Small intestine (tissue), 7 donors: ENCODE measurements around the gene CNNM1. TPM values are rescaled to one million over a fixed set of nuclear protein-coding genes. Genes with fewer than 3 reads are reported as not detected.
A peak's percentile ranks its signal among the peaks of the same experiment; 100 is the strongest.

ENCODE experiments used
- DNase-seq, 2 donors: peaks; one replicate each; pipeline versions ENCODE4 v3.0.0 to v3.0.0-alpha.2; 2013
- FAIRE-seq: peaks from 2 replicates; lab custom pipeline; 2012; peaks lifted over from hg19 to GRCh38; lab: Jason Lieb, UNC
- H3K27ac ChIP-seq, 3 donors: one replicate each; pipeline ENCODE4 v1.5.1; 2013; ENCODE audit warnings: low read length in 2 of 3, mild to moderate bottlenecking in 2 of 3, control low read depth in 1 of 3, inconsistent platforms in 1 of 3, low read depth in 1 of 3, moderate library complexity in 1 of 3
- H3K27me3 ChIP-seq, 3 donors: one replicate each; pipeline ENCODE4 v1.6.1; 2013; ENCODE audit warnings: low read length in 3 of 3, inconsistent platforms in 1 of 3; ENCODE audit not compliant: control insufficient read depth in 3 of 3, insufficient read depth in 3 of 3
- H3K36me3 ChIP-seq, 3 donors: one replicate each; pipeline ENCODE4 v1.6.1; 2013; ENCODE audit warnings: low read length in 3 of 3, inconsistent platforms in 1 of 3, low read depth in 1 of 3, mild to moderate bottlenecking in 1 of 3, moderate library complexity in 1 of 3; ENCODE audit not compliant: control insufficient read depth in 3 of 3, insufficient read depth in 2 of 3
- H3K4me1 ChIP-seq, 3 donors: one replicate each; pipeline ENCODE4 v1.6.1; 2013; ENCODE audit warnings: low read length in 2 of 3, inconsistent platforms in 1 of 3, low read depth in 1 of 3, mild to moderate bottlenecking in 1 of 3, moderate library complexity in 1 of 3; ENCODE audit not compliant: control insufficient read depth in 3 of 3, insufficient read depth in 2 of 3
- H3K4me3 ChIP-seq, 3 donors: one replicate each; pipeline ENCODE4 v1.5.1; 2013; ENCODE audit warnings: low read length in 3 of 3, control low read depth in 1 of 3, inconsistent platforms in 1 of 3, low read depth in 1 of 3, mild to moderate bottlenecking in 1 of 3, moderate library complexity in 1 of 3
- H3K9me3 ChIP-seq, 2 donors: one replicate each; pipeline ENCODE4 v1.6.1; 2013; ENCODE audit warnings: low read depth in 1 of 2, low read length in 1 of 2; ENCODE audit not compliant: control insufficient read depth in 2 of 2, insufficient read depth in 1 of 2
- WGBS, 3 donors: extraction: QIAGEN DNeasy Blood & Tissue Kit; methylation state at CpG; one replicate each; pipeline ENCODE4 v1.1.7; 2013; 5-methylcytosine and 5-hydroxymethylcytosine counted together
- polyA plus RNA-seq, 4 donors: library from polyadenylated mRNA; stranded (reverse) in 3 of 4; unstranded in 1 of 4; fragments of 200-250 nt in 3 of 4; fragments of 120-200 nt in 1 of 4; gene quantifications; one replicate each; pipeline versions ENCODE4 v1.2.1 to v1.2.3, GENCODE V29; 2013
- donor health status: healthy with polysubstance abuse.
- donor health status: control.
- donor health status: control.
- donor health status: Bipolar disorder and iron deficiency.
- donor health status: healthy.

CNNM1 gene
- polyA plus RNA-seq, 4 donors: 0.63 to 0.64 TPM; not detected in 2

- WGBS, 3 donors: 41 to 60% (median 59%) methylated on average over 2 of the region's 2 CpGs
- no peaks in the 10 kb centered on the region for H3K9me3 ChIP-seq
- no peak overlapping the region for H3K27ac ChIP-seq
- H3K4me1 ChIP-seq: no peaks in the 10 kb centered on the region
- DNase-seq (peak in 1 of 2 donors; percentile 11), FAIRE-seq (no peak)
- H3K27me3 ChIP-seq: no peaks in the 10 kb centered on the region
- peaks cover 20 to 32% (median 23%) of the 10 kb centered on the region in 3 donors for H3K36me3 ChIP-seq
- no peak overlapping the region for H3K4me3 ChIP-seq
These were observed 66.7 kb downstream of the CNNM1 start for GRCh38 chr10:99395750-99396445.

- Histone ChIP-seq H3K27me3 (no peaks in the 10 kb centered on the region), H3K4me1 (no peaks in the 10 kb centered on the region), H3K9me3 (no peaks in the 10 kb centered on the region), H3K27ac (no peak overlapping the region), H3K36me3 (peaks cover 20 to 36% (median 23%) of the 10 kb centered on the region in 3 donors), H3K4me3 (no peak overlapping the region)
- FAIRE-seq: no peak
- peak in 1 of 2 donors; percentile 36 for DNase-seq
- WGBS, 3 donors: 69 to 74% (median 70%) methylated on average over 3 of the region's 3 CpGs
These were observed 67.3 kb downstream of the CNNM1 start for GRCh38 chr10:99396471-99396870.

- FAIRE-seq: no peak
- Histone ChIP-seq H3K4me3 (no peak overlapping the region), H3K36me3 (peaks cover 23 to 56% (median 37%) of the 10 kb centered on the region in 3 donors), H3K27ac (no peak overlapping the region), H3K27me3 (no peaks in the 10 kb centered on the region), H3K4me1 (no peaks in the 10 kb centered on the region), H3K9me3 (no peaks in the 10 kb centered on the region)
- WGBS, 3 donors: 95 to 96% (median 95%) methylated on average over 3 of the region's 3 CpGs
- DNase-seq: no peak
These were observed 70.5 kb downstream of the CNNM1 start for GRCh38 chr10:99399664-99400063.

GRCh38 chr10:99403674-99404073 lies 74.5 kb downstream of the CNNM1 start:
- Histone ChIP-seq H3K4me1 (no peaks in the 10 kb centered on the region), H3K27me3 (no peaks in the 10 kb centered on the region), H3K36me3 (peaks cover 17 to 54% (median 33%) of the 10 kb centered on the region in 3 donors), H3K9me3 (no peaks in the 10 kb centered on the region), H3K4me3 (no peak overlapping the region), H3K27ac (no peak overlapping the region)
- 81 to 91% (median 90%) methylated on average over 9 of the region's 9 CpGs for WGBS, 3 donors
- no peak for FAIRE-seq
- DNase-seq: no peak

- Histone ChIP-seq H3K36me3 (peaks cover 8 to 43% (median 31%) of the 10 kb centered on the region in 3 donors), H3K27ac (no peak overlapping the region), H3K4me3 (no peak overlapping the region), H3K27me3 (no peaks in the 10 kb centered on the region), H3K4me1 (no peaks in the 10 kb centered on the region), H3K9me3 (no peaks in the 10 kb centered on the region)
- DNase-seq (peak; percentile 21 to 55), FAIRE-seq (no peak)
- WGBS, 3 donors: 95 to 98% (median 97%) methylated on average over 3 of the region's 3 CpGs
These were observed 77.0 kb downstream of the CNNM1 start for GRCh38 chr10:99406149-99406548.

GRCh38 chr10:99410146-99410545 lies 81.0 kb downstream of the CNNM1 start:
- 53 to 69% (median 57%) methylated on average over 1 of the region's 1 CpG for WGBS, 3 donors
- no peaks in the 10 kb centered on the region for H3K9me3 ChIP-seq
- no peak for FAIRE-seq
- no peak overlapping the region for H3K27ac ChIP-seq
- no peak overlapping the region for H3K4me3 ChIP-seq
- H3K36me3 ChIP-seq: peaks cover 4 to 12% (median 12%) of the 10 kb centered on the region in 3 donors
- no peak for DNase-seq
- peaks cover 0 to 6% (median 2%) of the 10 kb centered on the region in 3 donors for H3K4me1 ChIP-seq
- H3K27me3 ChIP-seq: no peaks in the 10 kb centered on the region

GRCh38 chr10:99410876-99411275 lies 81.7 kb downstream of the CNNM1 start:
- peaks cover 0 to 6% (median 2%) of the 10 kb centered on the region in 3 donors for H3K4me1 ChIP-seq
- no peak overlapping the region for H3K27ac ChIP-seq
- no peak overlapping the region for H3K4me3 ChIP-seq
- no peaks in the 10 kb centered on the region for H3K9me3 ChIP-seq
- H3K27me3 ChIP-seq: no peaks in the 10 kb centered on the region
- no peak for DNase-seq
- WGBS, 3 donors: 95 to 96% (median 95%) methylated on average over 4 of the region's 4 CpGs
- H3K36me3 ChIP-seq: peaks cover under 1 to 9% (median 9%) of the 10 kb centered on the region in 3 donors
- FAIRE-seq: no peak

GRCh38 chr10:99411546-99411945 lies 82.4 kb downstream of the CNNM1 start:
- 58 to 83% (median 72%) methylated on average over 2 of the region's 2 CpGs for WGBS, 3 donors

More at GRCh38 chr10:99411546-99411945, 82.4 kb downstream of the CNNM1 start:
- no peaks in the 10 kb centered on the region for H3K9me3 ChIP-seq
- no peak overlapping the region for H3K27ac ChIP-seq
- H3K36me3 ChIP-seq: peaks cover 0 to 6% (median 3%) of the 10 kb centered on the region in 3 donors
- DNase-seq (no peak), FAIRE-seq (no peak)
- no peak overlapping the region for H3K4me3 ChIP-seq
- no peaks in the 10 kb centered on the region for H3K27me3 ChIP-seq
- H3K4me1 ChIP-seq: peaks cover 0 to 6% (median 2%) of the 10 kb centered on the region in 3 donors
